ENCODE measurements around the gene GRB7.
"Not testable (repeated sequence)": the region's sequence is repeated elsewhere in the genome, so short reads cannot be mapped to it uniquely, and the experiment has no call there.

Gene GRB7

GRCh38 chr17:39763051-39763820 lies 25.5 kb downstream of the GRB7 start:
- Histone ChIP-seq H3K79me1 (ENCODE audit: low read length) (no peaks in the 10 kb centered on the region), H3K4ac (ENCODE audit: low read depth, low read length) (no peak overlapping the region), H3K56ac (ENCODE audit: low read length) (no peak overlapping the region), H2BK15ac (replicated peaks; ENCODE audit: low read depth) (no peak overlapping the region), H3K23ac (ENCODE audit: low read length) (no peak overlapping the region), H3K4me1 (ENCODE audit: control insufficient read depth, low read depth, low read length) (no peaks in the 10 kb centered on the region), H3K4me3 (ENCODE audit: low read length) (no peak overlapping the region), H4K5ac (ENCODE audit: low read length) (no peak overlapping the region), H3K36me3 (ENCODE audit: control insufficient read depth, insufficient read depth, low read length) (no peaks in the 10 kb centered on the region), H2BK120ac (ENCODE audit: low read depth, low read length) (no peak overlapping the region), H3K9ac (ENCODE audit: low read length) (no peak overlapping the region), H3K27me3 (ENCODE audit: insufficient read depth, low read length, poor library complexity) (no peaks in the 10 kb centered on the region), H2AK5ac (ENCODE audit: low read length) (no peak overlapping the region), H3K27ac (ENCODE audit: low read depth, low read length) (no peak overlapping the region), H2BK5ac (ENCODE audit: low read length) (no peak overlapping the region), H3K4me2 (ENCODE audit: low read length) (no peak overlapping the region), H4K8ac (ENCODE audit: low read depth, low read length) (no peak overlapping the region), H3K18ac (ENCODE audit: low read length) (no peak overlapping the region), H3K79me2 (ENCODE audit: control insufficient read depth, insufficient read depth, low read length) (no peaks in the 10 kb centered on the region)
- no peak for DNase-seq
- no CpG with 5 or more reads among the region's 5 CpGs for WGBS (ENCODE audit: extremely low coverage, insufficient coverage, low lambda C conversion rate)

- not testable (repeated sequence) for H3K56ac ChIP-seq (ENCODE audit: low read length); H4K8ac ChIP-seq (ENCODE audit: low read depth, low read length); H2BK5ac ChIP-seq (ENCODE audit: low read length); H3K36me3 ChIP-seq (ENCODE audit: control insufficient read depth, insufficient read depth, low read length); H3K4ac ChIP-seq (ENCODE audit: low read depth, low read length); H3K27ac ChIP-seq (ENCODE audit: low read depth, low read length); H2BK15ac ChIP-seq (replicated peaks; ENCODE audit: low read depth); H3K23ac ChIP-seq (ENCODE audit: low read length); H3K4me1 ChIP-seq (ENCODE audit: control insufficient read depth, low read depth, low read length); H3K9ac ChIP-seq (ENCODE audit: low read length); DNase-seq; H3K79me2 ChIP-seq (ENCODE audit: control insufficient read depth, insufficient read depth, low read length); H3K79me1 ChIP-seq (ENCODE audit: low read length); H4K5ac ChIP-seq (ENCODE audit: low read length); H2BK120ac ChIP-seq (ENCODE audit: low read depth, low read length); H2AK5ac ChIP-seq (ENCODE audit: low read length); H3K18ac ChIP-seq (ENCODE audit: low read length); H3K27me3 ChIP-seq (ENCODE audit: insufficient read depth, low read length, poor library complexity); H3K4me3 ChIP-seq (ENCODE audit: low read length); H3K4me2 ChIP-seq (ENCODE audit: low read length)
- WGBS (ENCODE audit: extremely low coverage, insufficient coverage, low lambda C conversion rate): no CpG with 5 or more reads among the region's 3 CpGs
Measured at GRCh38 chr17:39764171-39764570, 26.4 kb downstream of the GRB7 start.

- Histone ChIP-seq H3K18ac (ENCODE audit: low read length) (no peak overlapping the region), H4K8ac (ENCODE audit: low read depth, low read length) (no peak overlapping the region), H3K4me1 (ENCODE audit: control insufficient read depth, low read depth, low read length) (no peaks in the 10 kb centered on the region), H2BK5ac (ENCODE audit: low read length) (no peak overlapping the region), H3K4me2 (ENCODE audit: low read length) (no peak overlapping the region), H2BK15ac (replicated peaks; ENCODE audit: low read depth) (no peak overlapping the region), H2AK5ac (ENCODE audit: low read length) (no peak overlapping the region), H3K27me3 (ENCODE audit: insufficient read depth, low read length, poor library complexity) (no peaks in the 10 kb centered on the region), H3K79me2 (ENCODE audit: control insufficient read depth, insufficient read depth, low read length) (no peaks in the 10 kb centered on the region), H3K4ac (ENCODE audit: low read depth, low read length) (no peak overlapping the region), H3K27ac (ENCODE audit: low read depth, low read length) (no peak overlapping the region), H3K9ac (ENCODE audit: low read length) (no peak overlapping the region), H3K23ac (ENCODE audit: low read length) (no peak overlapping the region), H2BK120ac (ENCODE audit: low read depth, low read length) (no peak overlapping the region), H4K5ac (ENCODE audit: low read length) (no peak overlapping the region), H3K36me3 (ENCODE audit: control insufficient read depth, insufficient read depth, low read length) (no peaks in the 10 kb centered on the region), H3K56ac (ENCODE audit: low read length) (no peak overlapping the region), H3K4me3 (ENCODE audit: low read length) (no peak overlapping the region), H3K79me1 (ENCODE audit: low read length) (no peaks in the 10 kb centered on the region)
- no CpG with 5 or more reads among the region's 3 CpGs for WGBS (ENCODE audit: extremely low coverage, insufficient coverage, low lambda C conversion rate)
- no peak for DNase-seq
Measured at GRCh38 chr17:39765175-39765574, 27.4 kb downstream of the GRB7 start.

- no peaks in the 10 kb centered on the region for H3K27me3 ChIP-seq (ENCODE audit: insufficient read depth, low read length, poor library complexity)
- H3K79me2 ChIP-seq (ENCODE audit: control insufficient read depth, insufficient read depth, low read length): no peaks in the 10 kb centered on the region
- no peak overlapping the region for H2BK120ac ChIP-seq (ENCODE audit: low read depth, low read length)
- no peak overlapping the region for H4K5ac ChIP-seq (ENCODE audit: low read length)
- no peak overlapping the region for H3K23ac ChIP-seq (ENCODE audit: low read length)
- WGBS (ENCODE audit: extremely low coverage, insufficient coverage, low lambda C conversion rate): no CpG with 5 or more reads among the region's 18 CpGs
- no peak for DNase-seq
- no peak overlapping the region for H3K4ac ChIP-seq (ENCODE audit: low read depth, low read length)
- no peak overlapping the region for H3K9ac ChIP-seq (ENCODE audit: low read length)
- H4K8ac ChIP-seq (ENCODE audit: low read depth, low read length): no peak overlapping the region
- no peak overlapping the region for H3K4me3 ChIP-seq (ENCODE audit: low read length)
- no peaks in the 10 kb centered on the region for H3K4me1 ChIP-seq (ENCODE audit: control insufficient read depth, low read depth, low read length)
- H3K18ac ChIP-seq (ENCODE audit: low read length): no peak overlapping the region
- no peaks in the 10 kb centered on the region for H3K36me3 ChIP-seq (ENCODE audit: control insufficient read depth, insufficient read depth, low read length)
- no peak overlapping the region for H2BK15ac ChIP-seq (replicated peaks; ENCODE audit: low read depth)
- H3K27ac ChIP-seq (ENCODE audit: low read depth, low read length): no peak overlapping the region
- no peaks in the 10 kb centered on the region for H3K79me1 ChIP-seq (ENCODE audit: low read length)
- no peak overlapping the region for H3K56ac ChIP-seq (ENCODE audit: low read length)
- H3K4me2 ChIP-seq (ENCODE audit: low read length): no peak overlapping the region
- H2AK5ac ChIP-seq (ENCODE audit: low read length): no peak overlapping the region
- H2BK5ac ChIP-seq (ENCODE audit: low read length): no peak overlapping the region
Measured at GRCh38 chr17:39765766-39766165, 28.0 kb downstream of the GRB7 start.

DNA sequence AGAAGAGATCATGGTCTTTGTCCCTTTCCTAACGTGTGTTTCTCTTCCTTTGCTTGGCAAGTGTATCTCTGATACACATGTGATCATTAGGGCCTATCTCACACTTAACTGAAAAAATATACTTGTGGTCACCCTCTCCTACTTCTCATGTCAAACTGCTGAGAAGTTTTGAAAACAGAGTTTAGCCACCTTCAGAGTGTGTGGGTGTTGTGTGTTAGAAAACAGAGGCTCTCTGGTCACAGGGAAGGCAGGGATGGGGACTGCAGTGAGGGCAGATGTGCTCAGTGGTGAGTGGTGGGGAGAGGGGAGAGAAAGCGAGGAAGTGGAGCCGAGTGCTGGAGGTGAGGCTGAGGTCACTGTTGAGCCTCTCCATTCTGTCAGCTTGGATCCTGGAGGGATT lies 29.4 kb downstream of the GRB7 start:
- no peak overlapping the region for H3K9ac ChIP-seq (ENCODE audit: low read length)
- DNase-seq: no peak
- H3K18ac ChIP-seq (ENCODE audit: low read length): no peak overlapping the region
- H3K27me3 ChIP-seq (ENCODE audit: insufficient read depth, low read length, poor library complexity): no peaks in the 10 kb centered on the region
- H2BK15ac ChIP-seq (replicated peaks; ENCODE audit: low read depth): no peak overlapping the region
- no peak overlapping the region for H3K27ac ChIP-seq (ENCODE audit: low read depth, low read length)
- no peaks in the 10 kb centered on the region for H3K79me1 ChIP-seq (ENCODE audit: low read length)
- H3K4me3 ChIP-seq (ENCODE audit: low read length): no peak overlapping the region
- H3K4me1 ChIP-seq (ENCODE audit: control insufficient read depth, low read depth, low read length): no peaks in the 10 kb centered on the region
- no peak overlapping the region for H4K5ac ChIP-seq (ENCODE audit: low read length)
- no peaks in the 10 kb centered on the region for H3K36me3 ChIP-seq (ENCODE audit: control insufficient read depth, insufficient read depth, low read length)
- no peak overlapping the region for H3K4ac ChIP-seq (ENCODE audit: low read depth, low read length)
- H3K56ac ChIP-seq (ENCODE audit: low read length): no peak overlapping the region
- no peak overlapping the region for H3K23ac ChIP-seq (ENCODE audit: low read length)
- no peak overlapping the region for H3K4me2 ChIP-seq (ENCODE audit: low read length)
- H3K79me2 ChIP-seq (ENCODE audit: control insufficient read depth, insufficient read depth, low read length): no peaks in the 10 kb centered on the region
- H4K8ac ChIP-seq (ENCODE audit: low read depth, low read length): no peak overlapping the region
- H2BK5ac ChIP-seq (ENCODE audit: low read length): no peak overlapping the region
- no peak overlapping the region for H2AK5ac ChIP-seq (ENCODE audit: low read length)
- WGBS (ENCODE audit: extremely low coverage, insufficient coverage, low lambda C conversion rate): no CpG with 5 or more reads among the region's 3 CpGs
- H2BK120ac ChIP-seq (ENCODE audit: low read depth, low read length): no peak overlapping the region

Data from mesendoderm (in vitro differentiated cells).